Adipocyte (in vitro differentiated cells): Measurements from ENCODE around the gene NPR3.

Source experiments
- DNase-seq: peaks from one replicate; pipeline ENCODE4 v3.0.0-alpha.2; 2015; ENCODE audit warnings: low read depth
- H3K27me3 ChIP-seq: replicated peaks from 2 replicates; pipeline ENCODE4 v1.7.0; 2013; ENCODE audit warnings: mild to moderate bottlenecking, low read length, moderate library complexity; ENCODE audit not compliant: control insufficient read depth, insufficient read depth
- H3K36me3 ChIP-seq: 2 replicates; pipeline ENCODE4 v1.7.0; 2013; ENCODE audit warnings: low read length, mild to moderate bottlenecking, moderate library complexity; ENCODE audit not compliant: control insufficient read depth, insufficient read depth, severe bottlenecking
- H3K4me1 ChIP-seq: 2 replicates; pipeline ENCODE4 v1.7.0; 2013; ENCODE audit warnings: mild to moderate bottlenecking, low read length, moderate library complexity; ENCODE audit not compliant: control insufficient read depth, insufficient read depth
- H3K4me3 ChIP-seq: 2 replicates; pipeline ENCODE4 v1.7.0; 2013; ENCODE audit warnings: mild to moderate bottlenecking, low read length, moderate library complexity
- H3K9ac ChIP-seq: 2 replicates; pipeline ENCODE4 v1.7.0; 2013; ENCODE audit warnings: mild to moderate bottlenecking, low read length, moderate library complexity
- H3K9me3 ChIP-seq: 2 replicates; pipeline ENCODE4 v1.7.0; 2013; ENCODE audit warnings: mild to moderate bottlenecking, low read length, moderate library complexity; ENCODE audit not compliant: control insufficient read depth

The NPR3 gene

GRCh38 chr5:32769711-32770110 lies 58.6 kb downstream of the NPR3 start:
- peaks cover 4% of the 10 kb centered on the region for H3K9me3 ChIP-seq
- no peak overlapping the region for H3K9ac ChIP-seq
- peaks cover 38% of the 10 kb centered on the region for H3K4me1 ChIP-seq
- no peak overlapping the region for H3K4me3 ChIP-seq
- peaks cover 11% of the 10 kb centered on the region for H3K36me3 ChIP-seq
- no peak for DNase-seq
- H3K27me3 ChIP-seq: no peaks in the 10 kb centered on the region

DNA sequence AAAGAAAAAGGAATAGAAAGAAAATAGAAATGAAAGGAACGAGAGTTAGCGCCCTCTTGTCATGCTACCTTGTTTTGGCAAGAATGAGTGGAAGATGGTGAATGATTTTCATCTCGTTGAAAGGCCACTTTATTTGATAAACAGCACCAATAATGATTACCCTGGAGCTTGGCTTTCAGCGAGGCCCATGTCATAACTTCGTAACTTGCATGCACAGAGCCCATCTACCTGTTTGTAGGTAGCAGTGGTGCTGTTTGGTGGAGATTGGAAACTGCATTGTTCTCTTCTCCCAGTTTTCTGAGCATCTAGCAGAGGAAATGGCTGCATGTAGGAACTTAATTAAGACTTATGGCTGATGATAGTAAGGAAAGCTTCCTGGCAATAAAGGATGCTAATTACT lies 59.3 kb downstream of the NPR3 start:
- Histone ChIP-seq H3K9ac (no peak overlapping the region), H3K9me3 (peaks cover 4% of the 10 kb centered on the region)

DNA sequence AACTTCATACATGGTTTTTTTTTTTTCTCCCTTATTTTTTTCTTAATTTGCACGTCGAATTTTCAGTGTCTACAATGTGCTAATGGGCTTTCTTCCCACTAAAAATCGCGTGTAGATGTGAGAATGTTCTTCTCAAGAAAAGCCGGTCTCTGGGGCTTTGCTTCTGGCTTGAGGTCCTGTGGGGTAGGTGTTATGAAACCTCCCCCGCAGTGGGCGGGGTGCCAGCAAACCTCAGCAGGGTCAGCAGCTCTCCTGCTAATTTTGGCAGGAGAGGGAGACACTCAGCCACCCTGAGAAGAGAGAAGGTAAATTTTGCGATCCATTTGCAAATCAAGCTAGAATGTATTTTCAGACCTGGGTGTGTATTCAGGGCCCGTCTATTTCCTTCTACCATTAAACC lies 59.9 kb downstream of the NPR3 start:
- Histone ChIP-seq H3K36me3 (peaks cover 16% of the 10 kb centered on the region), H3K9me3 (peaks cover 4% of the 10 kb centered on the region), H3K4me3 (no peak overlapping the region), H3K4me1 (peaks cover 46% of the 10 kb centered on the region), H3K9ac (no peak overlapping the region), H3K27me3 (no peaks in the 10 kb centered on the region)
- DNase-seq: no peak

More for the DNA sequence above, 59.3 kb downstream of the NPR3 start:
- Histone ChIP-seq H3K36me3 (peaks cover 16% of the 10 kb centered on the region), H3K4me3 (no peak overlapping the region), H3K27me3 (no peaks in the 10 kb centered on the region), H3K4me1 (peaks cover 41% of the 10 kb centered on the region)
- no peak for DNase-seq

GRCh38 chr5:32773944-32774343 lies 62.8 kb downstream of the NPR3 start:
- H3K36me3 ChIP-seq: peaks cover 31% of the 10 kb centered on the region
- peaks cover 14% of the 10 kb centered on the region for H3K9me3 ChIP-seq
- H3K4me3 ChIP-seq: peak overlapping the region; percentile 7
- no peak overlapping the region for H3K9ac ChIP-seq
- H3K4me1 ChIP-seq: peaks cover 53% of the 10 kb centered on the region
- DNase-seq: no peak
- H3K27me3 ChIP-seq: no peaks in the 10 kb centered on the region

DNA sequence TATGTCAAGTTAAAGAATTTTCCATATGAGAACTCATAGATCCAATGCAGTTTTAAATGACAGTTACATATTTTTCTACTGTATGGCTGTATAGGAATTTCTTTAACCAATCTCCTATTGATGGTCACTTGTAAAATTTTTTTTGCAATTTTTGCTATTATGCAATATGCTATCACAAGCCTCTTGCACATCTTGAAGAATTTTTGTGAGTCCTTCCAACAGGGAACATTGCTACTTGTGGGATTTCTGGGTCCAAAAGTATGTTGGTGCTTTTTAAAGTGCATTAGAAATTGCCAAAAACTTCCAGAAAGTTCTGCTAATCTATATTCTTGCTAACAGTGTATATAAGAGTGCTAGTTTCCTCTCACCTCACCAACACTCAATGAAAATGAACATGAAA lies 65.1 kb downstream of the NPR3 start:
- peak overlapping the region; percentile 55 for H3K9ac ChIP-seq
- H3K4me3 ChIP-seq: peak overlapping the region; percentile 30
- peaks cover 46% of the 10 kb centered on the region for H3K4me1 ChIP-seq

GRCh38 chr5:32777222-32777621 lies 66.1 kb downstream of the NPR3 start:
- no peak for DNase-seq
- peak overlapping the region; percentile 30 for H3K4me3 ChIP-seq
- H3K9ac ChIP-seq: peak overlapping the region; percentile 55
- H3K9me3 ChIP-seq: peaks cover 14% of the 10 kb centered on the region
- H3K36me3 ChIP-seq: peaks cover 43% of the 10 kb centered on the region
- peaks cover 46% of the 10 kb centered on the region for H3K4me1 ChIP-seq
- no peaks in the 10 kb centered on the region for H3K27me3 ChIP-seq

More for the DNA sequence above, 65.1 kb downstream of the NPR3 start:
- peak; percentile 31 for DNase-seq
- Histone ChIP-seq H3K36me3 (peaks cover 35% of the 10 kb centered on the region), H3K9me3 (peaks cover 14% of the 10 kb centered on the region), H3K27me3 (no peaks in the 10 kb centered on the region)

GRCh38 chr5:32777733-32778132 lies 66.6 kb downstream of the NPR3 start:
- H3K9me3 ChIP-seq: peaks cover 14% of the 10 kb centered on the region
- H3K4me3 ChIP-seq: peak overlapping the region; percentile 30
- H3K9ac ChIP-seq: peak overlapping the region; percentile 55
- peaks cover 46% of the 10 kb centered on the region for H3K4me1 ChIP-seq
- no peaks in the 10 kb centered on the region for H3K27me3 ChIP-seq
- peaks cover 48% of the 10 kb centered on the region for H3K36me3 ChIP-seq
- DNase-seq: peak; percentile 24

GRCh38 chr5:32778403-32778802 lies 67.3 kb downstream of the NPR3 start:
- Histone ChIP-seq H3K27me3 (no peaks in the 10 kb centered on the region), H3K9ac (no peak overlapping the region), H3K4me1 (peaks cover 46% of the 10 kb centered on the region), H3K36me3 (peaks cover 54% of the 10 kb centered on the region), H3K4me3 (no peak overlapping the region), H3K9me3 (peaks cover 12% of the 10 kb centered on the region)
- no peak for DNase-seq

GRCh38 chr5:32779754-32780415 lies 68.8 kb downstream of the NPR3 start:
- Histone ChIP-seq H3K36me3 (peaks cover 65% of the 10 kb centered on the region), H3K9ac (peak overlapping the region; percentile 27), H3K4me1 (peaks cover 35% of the 10 kb centered on the region), H3K9me3 (peaks cover 10% of the 10 kb centered on the region), H3K27me3 (no peaks in the 10 kb centered on the region), H3K4me3 (no peak overlapping the region)
- DNase-seq: peak; percentile 55

DNA sequence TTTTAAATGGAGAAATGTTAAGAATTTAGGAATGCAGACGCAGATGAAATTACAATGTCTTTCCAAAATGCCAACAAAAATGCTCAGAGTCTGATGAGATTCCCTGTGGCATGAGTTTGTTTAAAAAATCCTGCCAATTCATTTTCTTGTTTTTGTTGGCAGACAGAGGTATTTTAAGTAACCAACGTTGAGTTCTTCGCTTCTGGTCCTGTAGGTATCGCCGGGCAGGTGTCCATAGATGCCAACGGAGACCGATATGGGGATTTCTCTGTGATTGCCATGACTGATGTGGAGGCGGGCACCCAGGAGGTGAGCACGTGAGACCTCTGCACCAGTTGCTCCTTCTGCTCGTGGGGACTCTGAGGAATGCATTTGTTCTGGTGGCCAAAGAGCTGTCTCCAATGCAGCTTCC lies 69.4 kb downstream of the NPR3 start:
- Histone ChIP-seq H3K9me3 (peaks cover 10% of the 10 kb centered on the region), H3K9ac (no peak overlapping the region), H3K4me1 (peaks cover 39% of the 10 kb centered on the region), H3K36me3 (peaks cover 68% of the 10 kb centered on the region), H3K4me3 (no peak overlapping the region), H3K27me3 (no peaks in the 10 kb centered on the region)
- DNase-seq: peak; percentile 69

DNA sequence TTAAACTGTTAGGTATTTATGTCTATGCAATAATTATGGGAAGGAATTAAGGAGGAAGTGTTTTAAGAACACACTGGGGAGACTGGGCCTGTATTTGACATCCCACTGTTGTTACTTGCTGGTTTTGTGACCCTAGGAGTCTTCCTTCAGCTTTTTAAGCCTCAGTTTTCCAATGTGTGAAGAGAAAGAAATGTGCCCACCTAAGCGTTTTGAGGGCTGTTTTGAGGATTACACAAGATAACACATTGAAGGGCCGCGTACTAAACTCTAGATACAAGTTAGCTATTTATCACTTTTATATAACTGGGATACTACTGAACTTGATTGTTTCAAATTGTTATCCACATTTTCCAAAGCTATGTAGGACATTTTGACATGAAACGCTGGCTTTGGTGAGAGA lies 72.5 kb downstream of the NPR3 start:
- no peak overlapping the region for H3K4me3 ChIP-seq

More for the DNA sequence above, 72.5 kb downstream of the NPR3 start:
- Histone ChIP-seq H3K9me3 (no peaks in the 10 kb centered on the region), H3K9ac (no peak overlapping the region), H3K36me3 (peaks cover 79% of the 10 kb centered on the region), H3K4me1 (peaks cover 12% of the 10 kb centered on the region), H3K27me3 (no peaks in the 10 kb centered on the region)
- DNase-seq: no peak
